Smooth muscle cell of the coronary artery (primary cell): Measurements from ENCODE around the gene CIRBP. TPM values are rescaled to one million over a fixed set of nuclear protein-coding genes. Genes with fewer than 3 reads are reported as not detected.

Experiments used
- total RNA-seq: library from RNA; depleted of rRNA; stranded (reverse); fragments of >200 nt; gene quantifications from 2 replicates; pipeline ENCODE4 v1.2.3, GENCODE V29; 2014; ENCODE audit warnings: low replicate concordance

Gene CIRBP
- total RNA-seq, result 148 and 327 TPM in 2 replicates

DNA sequence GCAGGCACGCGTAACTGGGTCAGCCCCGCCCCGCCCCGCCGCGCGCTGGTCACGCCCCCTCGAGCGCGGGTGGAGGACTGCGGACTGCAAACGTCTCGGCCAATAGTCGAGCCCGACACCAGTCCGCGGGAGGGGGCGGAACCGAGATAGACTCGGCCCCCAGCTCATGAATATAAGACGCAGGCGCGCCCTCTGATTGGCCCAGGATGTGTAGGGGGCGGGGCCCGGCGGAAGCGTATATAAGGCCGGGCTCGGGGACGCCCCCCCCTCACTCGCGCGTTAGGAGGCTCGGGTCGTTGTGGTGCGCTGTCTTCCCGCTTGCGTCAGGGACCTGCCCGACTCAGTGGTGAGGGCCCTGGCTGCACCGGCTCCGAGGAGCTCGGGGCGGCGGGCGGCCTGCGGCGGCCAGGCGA lies at the start of gene CIRBP:
TSS of gene CIRBP (plus strand) at position 268 of the 413 bp plus-strand sequence. CDS start 1,602 bp downstream, outside the sequence.

DNA sequence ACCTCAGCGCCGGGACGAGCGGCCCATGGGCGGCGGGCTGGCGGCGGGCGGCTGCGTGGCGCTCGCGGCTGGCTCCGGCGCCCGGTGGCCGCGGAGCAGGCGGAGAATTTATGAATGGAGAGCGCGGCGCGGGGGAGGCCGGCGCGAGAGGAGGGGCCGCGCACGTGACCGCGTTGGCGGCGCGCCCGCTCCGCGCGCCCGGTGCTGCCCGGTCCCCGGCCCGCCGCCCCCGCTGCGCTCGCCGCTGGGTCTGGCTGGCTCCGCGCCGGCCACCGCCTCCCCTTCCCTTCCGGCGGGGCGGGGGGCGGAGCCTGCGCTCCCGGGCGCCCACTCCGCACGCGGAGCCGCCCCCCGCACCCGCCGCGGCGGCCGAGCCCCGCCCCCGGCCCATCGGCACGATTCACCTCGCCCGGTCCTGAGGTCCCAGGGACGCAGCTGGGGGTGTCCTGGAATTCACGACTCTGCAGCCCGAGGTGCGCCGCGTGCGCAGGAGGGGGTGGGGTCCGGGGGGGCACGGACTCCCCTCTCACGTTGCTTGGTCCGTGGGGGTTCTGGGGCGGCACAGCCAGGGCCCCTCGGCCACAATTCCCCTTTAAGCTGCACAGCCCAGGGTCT lies 31.3 kb upstream of the CIRBP start, which contains the start of gene CBARP:
TSS of gene CBARP (minus strand) at position 252 of the 615 bp plus-strand sequence. CDS start 1,905 bp downstream, outside the sequence.

DNA sequence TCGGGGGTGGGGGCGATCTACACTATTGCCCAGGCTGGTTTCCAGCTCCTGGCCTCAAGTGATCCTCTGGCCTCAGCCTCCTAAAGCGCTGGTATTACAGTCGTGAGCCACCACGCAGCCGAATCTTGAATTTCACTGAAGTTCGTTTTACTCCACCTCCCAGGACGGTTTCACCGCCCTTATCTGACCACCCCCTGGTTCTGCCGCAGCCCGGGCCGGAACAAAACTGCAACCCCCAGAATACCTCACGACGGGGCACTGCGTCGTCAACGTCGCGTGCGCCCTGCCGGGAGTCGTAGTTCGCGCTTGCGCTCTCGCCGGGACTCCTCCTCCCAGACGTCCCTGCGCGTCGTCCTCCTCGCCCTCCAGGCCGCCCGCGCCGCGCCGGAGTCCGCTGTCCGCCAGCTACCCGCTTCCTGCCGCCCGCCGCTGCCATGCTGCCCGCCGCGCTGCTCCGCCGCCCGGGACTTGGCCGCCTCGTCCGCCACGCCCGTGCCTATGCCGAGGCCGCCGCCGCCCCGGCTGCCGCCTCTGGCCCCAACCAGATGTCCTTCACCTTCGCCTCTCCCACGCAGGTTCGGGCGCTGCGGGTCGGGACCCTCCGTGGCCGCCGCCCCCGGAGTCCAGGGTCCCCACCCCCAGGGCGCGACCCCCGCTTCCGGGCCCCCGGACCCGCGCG lies 27.6 kb upstream of the CIRBP start, which contains the start of gene ATP5F1D:
TSS of gene ATP5F1D (plus strand) at position 335 of the 679 bp plus-strand sequence. CDS start at position 435, 100 bp downstream.

DNA sequence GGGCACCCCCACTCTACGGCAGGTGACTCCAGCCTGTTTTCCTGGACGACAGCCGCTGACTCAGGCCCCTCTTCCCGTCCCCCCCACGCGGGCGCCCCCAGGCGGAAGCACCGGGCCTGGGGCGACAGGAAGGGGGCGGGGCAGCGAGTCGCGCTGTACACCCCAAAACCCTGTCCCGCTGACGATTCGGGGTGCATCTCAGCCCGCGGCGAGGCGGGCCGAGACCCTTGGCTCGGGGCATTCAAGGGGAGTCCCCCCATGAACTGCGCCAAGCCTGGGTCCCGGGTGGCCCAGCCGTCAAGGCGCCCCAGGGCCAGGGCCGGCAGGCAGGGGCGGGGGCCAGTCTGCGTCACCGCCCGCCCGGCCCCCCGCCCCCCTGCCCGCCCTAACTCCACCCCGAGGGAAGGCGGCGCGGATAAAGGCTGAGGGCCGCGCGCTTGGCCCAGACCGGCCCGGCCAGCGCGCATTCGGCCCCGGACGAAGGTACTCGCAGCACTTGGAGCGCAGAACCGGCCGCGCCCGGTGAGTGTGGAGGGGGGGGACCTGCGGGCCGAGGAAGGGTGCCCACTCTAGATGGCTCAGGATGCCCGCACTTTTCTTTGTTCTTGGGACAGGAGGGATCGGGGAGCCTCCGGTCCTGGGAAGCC lies 20.9 kb upstream of the CIRBP start, which contains the start of gene MIDN:
TSS of gene MIDN (plus strand) at position 445 of the 647 bp plus-strand sequence. CDS start 1,714 bp downstream, outside the sequence.

DNA sequence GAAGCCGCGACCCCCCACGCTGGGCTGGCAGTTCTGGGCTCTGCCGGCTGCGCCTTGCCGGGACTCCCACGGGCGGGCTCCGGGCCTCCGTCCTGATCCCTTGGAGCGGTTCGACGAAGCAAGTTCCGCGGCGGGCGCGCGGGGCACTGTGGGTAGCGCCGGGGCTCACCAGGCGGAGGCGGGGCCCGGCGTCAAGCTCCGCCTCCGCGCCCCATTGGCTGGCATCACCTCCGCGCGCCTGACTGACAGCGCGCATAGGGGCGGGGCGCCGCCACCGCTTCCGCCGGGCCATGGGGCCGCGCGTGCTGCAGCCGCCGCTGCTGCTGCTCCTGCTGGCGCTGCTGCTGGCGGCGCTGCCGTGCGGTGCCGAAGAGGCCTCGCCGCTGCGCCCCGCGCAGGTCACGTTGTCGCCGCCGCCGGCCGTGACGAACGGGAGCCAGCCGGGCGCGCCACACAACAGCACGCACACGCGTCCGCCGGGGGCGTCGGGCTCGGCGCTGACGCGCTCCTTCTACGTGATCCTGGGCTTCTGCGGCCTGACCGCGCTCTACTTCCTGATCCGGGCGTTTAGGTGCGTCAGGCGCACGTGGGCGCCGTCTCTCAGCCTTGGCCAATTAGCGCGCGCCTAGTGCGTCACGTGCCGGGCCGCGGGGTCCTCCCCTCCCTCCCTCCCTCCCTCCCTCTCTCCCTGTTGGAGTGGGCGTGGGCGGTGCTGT lies 6.3 kb downstream of the CIRBP start, which contains the start of gene FAM174C:
TSS of gene FAM174C (plus strand) at position 271 of the 716 bp plus-strand sequence. CDS start at position 291, 20 bp downstream.

DNA sequence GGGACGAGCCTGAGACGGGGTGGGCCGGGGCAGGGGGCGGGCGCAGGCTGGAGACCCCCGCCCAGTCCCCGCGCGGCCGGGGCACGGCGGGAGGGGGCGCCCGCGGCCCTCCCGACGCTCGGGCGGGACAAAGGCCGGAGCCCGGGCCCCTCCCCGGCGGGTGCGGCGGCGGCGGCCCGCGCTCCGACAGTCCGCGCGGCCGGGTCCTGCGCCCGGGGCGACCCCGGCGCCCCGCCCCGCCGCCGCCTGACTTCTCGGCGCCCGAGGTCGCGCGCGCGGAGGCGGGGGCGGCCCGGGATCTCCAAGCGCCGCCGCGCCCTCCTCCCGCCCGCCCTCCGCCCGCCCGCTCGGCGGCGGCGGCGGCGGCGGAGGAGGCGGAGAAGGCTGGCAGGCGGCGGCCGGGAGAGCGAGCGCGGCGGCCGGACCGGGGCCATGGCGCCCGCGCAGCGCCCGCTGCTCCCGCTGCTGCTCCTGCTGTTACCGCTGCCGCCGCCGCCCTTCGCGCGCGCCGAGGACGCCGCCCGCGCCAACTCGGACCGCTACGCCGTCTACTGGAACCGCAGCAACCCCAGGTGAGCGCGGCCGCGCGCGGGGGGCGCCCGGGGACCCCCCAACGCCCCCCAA lies 16.7 kb downstream of the CIRBP start, which contains the start of gene EFNA2:
TSS of gene EFNA2 (plus strand) at position 137 of the 624 bp plus-strand sequence. CDS start at position 433, 296 bp downstream.

Other genes starting within 250 kb of the CIRBP start
- gene TMEM259, start 248.2 kb upstream of the CIRBP start, total RNA-seq, result 41.3 and 58.0 TPM in 2 replicates
- not detected in 2 replicates for gene RNU6-2, start 247.8 kb upstream of the CIRBP start, total RNA-seq
- gene CNN2, start 242.7 kb upstream of the CIRBP start, total RNA-seq, result 268 and 324 TPM in 2 replicates
- 2.2 and 8.4 TPM in 2 replicates for gene ABCA7, start 229.2 kb upstream of the CIRBP start, total RNA-seq
- gene ARHGAP45, start 202.2 kb upstream of the CIRBP start, total RNA-seq, result 0.82 and 4.7 TPM in 2 replicates
- gene POLR2E, start 174.0 kb upstream of the CIRBP start, total RNA-seq, result 127 and 132 TPM in 2 replicates
- gene GPX4, start 165.3 kb upstream of the CIRBP start, total RNA-seq, result 382 and 1,065 TPM in 2 replicates
- gene SBNO2, start 95.1 kb upstream of the CIRBP start, total RNA-seq, result 40.7 and 112 TPM in 2 replicates
- gene STK11, start 63.6 kb upstream of the CIRBP start, total RNA-seq, result 77.6 and 112 TPM in 2 replicates
- 0.82 and 1.1 TPM in 2 replicates for gene CBARP, start 31.3 kb upstream of the CIRBP start, total RNA-seq
- 36.6 and 63.1 TPM in 2 replicates for gene ATP5F1D, start 27.6 kb upstream of the CIRBP start, total RNA-seq
- 2.8 and 15.9 TPM in 2 replicates for gene MIDN, start 20.7 kb upstream of the CIRBP start, total RNA-seq
- gene FAM174C, start 6.2 kb downstream of the CIRBP start, total RNA-seq, result 8.4 and 17.5 TPM in 2 replicates
- gene EFNA2, start 16.5 kb downstream of the CIRBP start, total RNA-seq, result not detected in 2 replicates
- gene NDUFS7, start 114.6 kb downstream of the CIRBP start, total RNA-seq, result 51.4 and 87.2 TPM in 2 replicates
- gene GAMT, start 132.2 kb downstream of the CIRBP start, total RNA-seq, result 29.8 and 36.3 TPM in 2 replicates
- 22.8 and 53.7 TPM in 2 replicates for gene DAZAP1, start 138.3 kb downstream of the CIRBP start, total RNA-seq
- 178 and 496 TPM in 2 replicates for gene RPS15, start 169.1 kb downstream of the CIRBP start, total RNA-seq
- under 0.01 and 0.08 TPM in 2 replicates for gene APC2, start 180.8 kb downstream of the CIRBP start, total RNA-seq
- gene C19orf25, start 209.9 kb downstream of the CIRBP start, total RNA-seq, result 13.5 and 21.2 TPM in 2 replicates
- gene PCSK4, start 221.0 kb downstream of the CIRBP start, total RNA-seq, result 0.68 and 1.5 TPM in 2 replicates
- 1.3 and 2.2 TPM in 2 replicates for gene REEP6, start 221.8 kb downstream of the CIRBP start, total RNA-seq
- 1.3 and 2.6 TPM in 2 replicates for gene ADAMTSL5, start 243.7 kb downstream of the CIRBP start, total RNA-seq